WTC11 (cell line): Measurements from ENCODE around the gene FEZF1. TPM values are rescaled to one million over a fixed set of nuclear protein-coding genes. Genes with fewer than 3 reads are reported as not detected.
A peak's percentile ranks its signal among the peaks of the same experiment; 100 is the strongest.

Experiments
- CBFB ChIP-seq: sonication (generic); formaldehyde crosslinking; IDR thresholded peaks from 2 replicates; pipeline ENCODE4 v1.8.1; 2022; ENCODE audit warnings: mild to moderate bottlenecking, low read depth, missing genetic modification reagents
- CDX4 ChIP-seq: fragments of 250-450 bp; sonication (Bioruptor Pico); IDR thresholded peaks from 2 replicates; pipeline ENCODE4 v1.9.0; 2021; ENCODE audit warnings: moderate library complexity, mild to moderate bottlenecking, inconsistent platforms, borderline replicate concordance
- CREM ChIP-seq: sonication (generic); formaldehyde crosslinking; IDR thresholded peaks from 2 replicates; pipeline ENCODE4 v1.8.1; 2022; ENCODE audit warnings: mild to moderate bottlenecking, missing genetic modification reagents, moderate library complexity
- E2F4 ChIP-seq: sonication (generic); formaldehyde crosslinking; IDR thresholded peaks from 2 replicates; pipeline ENCODE4 v1.8.1; 2022; ENCODE audit warnings: low read depth, mild to moderate bottlenecking, moderate library complexity, missing genetic modification reagents, borderline replicate concordance
- E2F5 ChIP-seq: sonication (generic); formaldehyde crosslinking; IDR thresholded peaks from 2 replicates; pipeline ENCODE4 v1.8.1; 2022; ENCODE audit warnings: mild to moderate bottlenecking, moderate library complexity, missing genetic modification reagents
- ESRRA ChIP-seq: sonication (generic); formaldehyde crosslinking; IDR thresholded peaks from 2 replicates; pipeline ENCODE4 v1.8.1; 2022; ENCODE audit warnings: mild to moderate bottlenecking, missing genetic modification reagents, borderline replicate concordance
- FOXJ3 ChIP-seq: sonication (generic); formaldehyde crosslinking; IDR thresholded peaks from 2 replicates; pipeline ENCODE4 v1.9.0; 2021; ENCODE audit warnings: missing genetic modification reagents, mild to moderate bottlenecking, borderline replicate concordance
- FOXP1 ChIP-seq: sonication (generic); formaldehyde crosslinking; IDR thresholded peaks from 2 replicates; pipeline ENCODE4 v1.8.0; 2022; ENCODE audit warnings: missing genetic modification reagents, mild to moderate bottlenecking, moderate library complexity, borderline replicate concordance
- PRDM15 ChIP-seq: sonication (generic); formaldehyde crosslinking; IDR thresholded peaks from 2 replicates; pipeline ENCODE4 v1.8.0; 2022; ENCODE audit warnings: missing genetic modification reagents
- RELA ChIP-seq: sonication (generic); formaldehyde crosslinking; IDR thresholded peaks from 2 replicates; pipeline ENCODE4 v1.8.1; 2022; ENCODE audit warnings: missing genetic modification reagents, mild to moderate bottlenecking, borderline replicate concordance
- SOX15 ChIP-seq: fragments of 250-450 bp; sonication (Bioruptor Pico); IDR thresholded peaks from 2 replicates; pipeline ENCODE4 v1.9.0; 2021; ENCODE audit warnings: mild to moderate bottlenecking
- STAT6 ChIP-seq: sonication (generic); formaldehyde crosslinking; conservative IDR thresholded peaks from 2 replicates; pipeline ENCODE4 v1.8.1; 2023; ENCODE audit warnings: mild to moderate bottlenecking, low read depth, missing genetic modification reagents, moderate library complexity
- TCF7 ChIP-seq: sonication (generic); formaldehyde crosslinking; IDR thresholded peaks from 2 replicates; pipeline ENCODE4 v1.8.0; 2022; ENCODE audit warnings: mild to moderate bottlenecking, low read depth, missing genetic modification reagents, moderate library complexity
- USF2 ChIP-seq: sonication (generic); formaldehyde crosslinking; IDR thresholded peaks from 2 replicates; pipeline ENCODE4 v1.8.1; 2023; ENCODE audit warnings: mild to moderate bottlenecking, missing genetic modification reagents, moderate library complexity
- ZBTB21 ChIP-seq: sonication (generic); formaldehyde crosslinking; IDR thresholded peaks from 2 replicates; pipeline ENCODE4 v1.8.1; 2023; ENCODE audit warnings: mild to moderate bottlenecking, missing genetic modification reagents, borderline replicate concordance
- ZNF138 ChIP-seq: sonication (generic); formaldehyde crosslinking; conservative IDR thresholded peaks from 2 replicates; pipeline ENCODE4 v1.8.1; 2022; ENCODE audit warnings: mild to moderate bottlenecking, moderate library complexity, missing genetic modification reagents
- ZNF281 ChIP-seq: sonication (generic); formaldehyde crosslinking; IDR thresholded peaks from 2 replicates; pipeline ENCODE4 v1.8.0; 2023; ENCODE audit warnings: mild to moderate bottlenecking, missing genetic modification reagents
- ZNF317 ChIP-seq: sonication (generic); formaldehyde crosslinking; IDR thresholded peaks from 2 replicates; pipeline ENCODE4 v1.8.1; 2023; ENCODE audit warnings: low read depth, mild to moderate bottlenecking, moderate library complexity, missing genetic modification reagents, borderline replicate concordance
- ZNF416 ChIP-seq: fragments of 250-450 bp; sonication (Bioruptor Pico); IDR thresholded peaks from 2 replicates; pipeline ENCODE4 v1.9.0; 2021; ENCODE audit warnings: mild to moderate bottlenecking, inconsistent platforms
- ZNF423 ChIP-seq: fragments of 250-450 bp; sonication (Bioruptor Pico); IDR thresholded peaks from 2 replicates; pipeline ENCODE4 v2.1.2; 2022; ENCODE audit warnings: mild to moderate bottlenecking, moderate library complexity
- ZNF425 ChIP-seq: fragments of 250-450 bp; sonication (Bioruptor Pico); conservative IDR thresholded peaks from 2 replicates; pipeline ENCODE4 v1.9.0; 2021; ENCODE audit warnings: mild to moderate bottlenecking
- total RNA-seq: library from RNA; stranded (reverse); gene quantifications from 3 replicates; pipeline ENCODE4 v1.2.3, GENCODE V29; 2021

The FEZF1 gene
- total RNA-seq, 1 experiment from 2014 or later, result 20.0 TPM

- TF ChIP-seq ZNF425 (CRISPR knock-in tag) (no peak), ZNF416 (no peak), CREM (peak; percentile 63; the same call in 1 of the 2 replicates), FOXP1 (CRISPR knock-in tag) (peak; percentile 81), ZNF317 (no peak), RELA (no peak), E2F4 (CRISPR knock-in tag) (no peak), USF2 (peak; percentile 10; the same call in 1 of the 2 replicates), STAT6 (CRISPR knock-in tag) (no peak; the same call in 1 of the 2 replicates), ZNF281 (CRISPR knock-in tag) (peak; percentile 78; the same call in 1 of the 2 replicates), ZNF138 (CRISPR knock-in tag) (peak; percentile 6; the same call in 1 of the 2 replicates), TCF7 (CRISPR knock-in tag) (no peak), SOX15 (CRISPR knock-in tag) (no peak), ZNF423 (CRISPR knock-in tag) (peak; percentile 50; the same call in 1 of the 2 replicates), E2F5 (CRISPR knock-in tag) (peak; percentile 84; the same call in 1 of the 2 replicates), ZBTB21 (CRISPR knock-in tag) (peak; percentile 90), CDX4 (CRISPR knock-in tag) (no peak), FOXJ3 (CRISPR knock-in tag) (no peak), CBFB (no peak; the same call in 1 of the 2 replicates), ESRRA (CRISPR knock-in tag) (no peak), PRDM15 (no peak)
Measured at GRCh38 chr7:122310119-122311021, 5.8 kb upstream of the FEZF1 start (continued).
